ENCODE results near the gene KRT28.

KRT28 gene

GRCh38 chr17:40799859-40800258 lies at the start of gene KRT28:
Gene KRT28 (minus strand): TSS chr17:40799959. CDS start chr17:40799893, 66 bp downstream.
- no peak for DNase-seq

GRCh38 chr17:40848583-40849235 lies 49.0 kb upstream of the KRT28 start:
- no peak for DNase-seq

- DNase-seq = no peak
Measured at GRCh38 chr17:40846515-40847144, 46.9 kb upstream of the KRT28 start.

- no peak for DNase-seq
Measured at GRCh38 chr17:40844671-40845107, 44.9 kb upstream of the KRT28 start.

GRCh38 chr17:40843242-40843641 lies 43.5 kb upstream of the KRT28 start:
- DNase-seq = no peak

- DNase-seq = no peak
Measured at GRCh38 chr17:40841246-40841645, 41.5 kb upstream of the KRT28 start.

GRCh38 chr17:40839194-40839593 lies 39.4 kb upstream of the KRT28 start:
- no peak for DNase-seq

- no peak for DNase-seq
Measured at GRCh38 chr17:40836020-40836419, 36.3 kb upstream of the KRT28 start.

- DNase-seq = no peak
Measured at GRCh38 chr17:40833882-40834281, 34.1 kb upstream of the KRT28 start.

GRCh38 chr17:40832840-40833239 lies 33.1 kb upstream of the KRT28 start:
- DNase-seq = no peak

- no peak for DNase-seq
Measured at GRCh38 chr17:40830085-40830776, 30.5 kb upstream of the KRT28 start.

- DNase-seq = no peak
Measured at GRCh38 chr17:40828454-40829044, 28.8 kb upstream of the KRT28 start.

GRCh38 chr17:40827746-40828453 lies 28.1 kb upstream of the KRT28 start:
- DNase-seq = no peak

- DNase-seq = no peak
Measured at GRCh38 chr17:40825599-40825998, 25.8 kb upstream of the KRT28 start.

GRCh38 chr17:40824015-40824832 lies 24.5 kb upstream of the KRT28 start:
- DNase-seq = no peak

- DNase-seq = no peak
Measured at GRCh38 chr17:40822132-40822812, 22.5 kb upstream of the KRT28 start, which contains the start of gene KRT10. Gene KRT10 (minus strand): TSS chr17:40822614. CDS start chr17:40822585, 29 bp downstream.

GRCh38 chr17:40821536-40821935 lies 21.8 kb upstream of the KRT28 start:
- DNase-seq = no peak

GRCh38 chr17:40820228-40820838 lies 20.6 kb upstream of the KRT28 start:
- DNase-seq = no peak

GRCh38 chr17:40819528-40820125 lies 19.9 kb upstream of the KRT28 start:
- DNase-seq = no peak

GRCh38 chr17:40818733-40819527 lies 19.2 kb upstream of the KRT28 start:
- DNase-seq = peak; percentile 91

Data from left hindlimb (tissue), 1 donor.